Natural killer cell (primary cell): ENCODE data around the gene ZFP36L1. TPM values are rescaled to one million over a fixed set of nuclear protein-coding genes. Genes with fewer than 3 reads are reported as not detected.

Experiments used
- ATAC-seq, 3 donors: fragments of 150-1000 bp in 2 of 3; fragments of 200-7000 bp in 1 of 3; cut with Tn5 transposase; 1 replicate in 1 of 3; 2 replicates in 2 of 3; pipeline ENCODE4 v1.10.0; 2021; ENCODE audit warnings: mild to moderate bottlenecking in 2 of 3, moderate library complexity in 2 of 3
- DNase-seq, 2 donors: peaks; one replicate each; pipeline versions ENCODE4 v3.0.0 to v3.0.0-alpha.2; 2013 to 2021; ENCODE audit warnings: mixed read lengths in 1 of 2
- H3K27ac ChIP-seq: one replicate; pipeline ENCODE4 v1.5.1; 2013; ENCODE audit warnings: mild to moderate bottlenecking, low read length
- H3K27me3 ChIP-seq: one replicate; pipeline ENCODE4 v1.6.1; 2013; ENCODE audit warnings: low read length; ENCODE audit not compliant: control insufficient read depth, insufficient read depth
- H3K36me3 ChIP-seq: one replicate; pipeline ENCODE4 v1.6.1; 2013; ENCODE audit warnings: low read length; ENCODE audit not compliant: control insufficient read depth, insufficient read depth
- H3K4me1 ChIP-seq: one replicate; pipeline ENCODE4 v1.6.1; 2013; ENCODE audit warnings: low read length; ENCODE audit not compliant: control insufficient read depth, insufficient read depth
- H3K4me3 ChIP-seq: one replicate; pipeline ENCODE4 v1.5.1; 2013; ENCODE audit warnings: low read length
- H3K9me3 ChIP-seq: one replicate; pipeline ENCODE4 v1.6.1; 2013; ENCODE audit warnings: low read length; ENCODE audit not compliant: control insufficient read depth, insufficient read depth
- H3K27ac Mint-ChIP-seq, 2 donors: one replicate each; pipeline ENCODE4 v1.8.0; 2022; ENCODE audit warnings: mild to moderate bottlenecking in 2 of 2, mixed read lengths in 2 of 2, moderate library complexity in 1 of 2
- H3K27me3 Mint-ChIP-seq, 2 donors: one replicate each; pipeline ENCODE4 v1.8.0; 2022; ENCODE audit warnings: low read depth in 2 of 2, mixed read lengths in 2 of 2
- H3K36me3 Mint-ChIP-seq: one replicate; pipeline ENCODE4 v1.8.0; 2022; ENCODE audit warnings: mixed read lengths
- H3K4me1 Mint-ChIP-seq, 2 donors: one replicate each; pipeline ENCODE4 v1.8.0; 2022; ENCODE audit warnings: mixed read lengths in 2 of 2
- H3K4me3 Mint-ChIP-seq: one replicate; pipeline ENCODE4 v1.8.0; 2022; ENCODE audit warnings: mild to moderate bottlenecking, moderate library complexity, mixed read lengths
- H3K9me3 Mint-ChIP-seq, 2 donors: one replicate each; pipeline ENCODE4 v1.8.0; 2022; ENCODE audit warnings: mixed read lengths in 2 of 2
- CTCF ChIP-seq: fragments of 200-600 bp; IDR thresholded peaks from one replicate; pipeline ENCODE4 v1.8.0; 2022; ENCODE audit warnings: antibody characterized with exemption
- WGBS: methylation state at CpG from one replicate; pipeline ENCODE4 v1.1.7; 2013; ENCODE audit warnings: missing lambda C conversion rate; ENCODE audit not compliant: insufficient coverage; 5-methylcytosine and 5-hydroxymethylcytosine counted together
- intact Hi-C: fragments of 100-400 bp; cut with micrococcal nuclease; formaldehyde crosslinking; loops from one replicate; pipeline ENCODE4 v1.14.2; 2022
- total RNA-seq, 4 donors: library from RNA; stranded (reverse); fragments of 120-200 nt in 1 of 4; gene quantifications; one replicate each; pipeline versions ENCODE4 v1.2.3 to v1.2.4, GENCODE V29; 2013 to 2022

Gene ZFP36L1
- total RNA-seq, 3 donors from 2014 or later (not counting 1 experiment from before 2014, with no cell fraction given) = 143 to 167 (median 166) TPM

- 95% methylated on average over 4 of the region's 4 CpGs for WGBS
- H3K4me3 Mint-ChIP-seq = no peak overlapping the region
- H3K4me1 Mint-ChIP-seq = peaks cover 5 to 19% of the 10 kb centered on the region in 2 donors
- H3K9me3 Mint-ChIP-seq = no peaks in the 10 kb centered on the region
- H3K27me3 Mint-ChIP-seq = peaks cover 0 to 7% of the 10 kb centered on the region in 2 donors
- Histone ChIP-seq H3K27ac (no peak overlapping the region), H3K36me3 (no peaks in the 10 kb centered on the region), H3K9me3 (peaks cover 4% of the 10 kb centered on the region), H3K4me3 (no peak overlapping the region), H3K4me1 (peaks cover 24% of the 10 kb centered on the region), H3K27me3 (no peaks in the 10 kb centered on the region)
- H3K36me3 Mint-ChIP-seq = no peaks in the 10 kb centered on the region
- no peak overlapping the region for H3K27ac Mint-ChIP-seq
- no peak for TF ChIP-seq CTCF
- ATAC-seq (no peak), DNase-seq (no peak)
- intact Hi-C loops = no loop called here
These were observed 51.9 kb downstream of the ZFP36L1 start for GRCh38 chr14:68740788-68741476.

DNA sequence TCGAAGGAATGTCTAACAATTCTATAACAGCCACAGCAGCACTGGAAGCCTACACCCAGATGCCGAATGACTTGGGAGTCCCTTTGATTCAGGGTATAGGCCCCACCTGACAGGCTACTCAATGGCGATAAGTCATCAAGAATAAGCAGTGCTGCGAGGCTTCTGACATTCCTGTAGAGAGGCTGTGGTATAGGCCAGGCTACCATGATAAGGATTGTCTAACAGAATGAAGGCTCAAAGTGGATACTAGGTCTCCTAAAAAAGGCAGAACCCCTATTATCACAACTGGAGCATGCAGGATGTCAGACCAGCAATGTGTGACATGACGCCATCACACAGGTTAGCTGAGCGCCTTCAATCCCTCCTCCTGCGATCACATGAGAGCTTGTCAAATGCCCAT lies 53.2 kb downstream of the ZFP36L1 start:
- no peak overlapping the region for H3K27ac ChIP-seq
- no peak overlapping the region for H3K27ac Mint-ChIP-seq
- ATAC-seq = no peak

DNA sequence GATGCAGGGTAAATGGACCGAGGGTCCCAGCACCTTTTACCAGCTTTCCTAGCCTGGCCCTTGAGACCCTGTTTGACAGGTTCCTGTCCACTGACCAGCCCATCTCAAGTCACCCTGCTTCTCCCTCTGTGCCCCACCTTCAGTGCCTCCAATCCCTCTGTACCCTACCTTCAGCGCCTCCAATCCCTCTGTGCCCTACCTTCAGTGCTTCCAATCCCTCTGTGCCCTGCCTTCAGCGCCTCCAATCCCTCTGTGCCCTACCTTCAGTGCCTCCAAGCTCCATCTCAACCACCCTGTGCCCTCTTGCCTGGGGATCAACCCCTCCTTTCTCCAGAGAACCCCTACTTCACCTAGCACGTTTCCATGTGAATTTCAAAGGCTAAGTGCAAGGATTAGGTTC lies 54.3 kb downstream of the ZFP36L1 start:
- intact Hi-C loops = no loop called here
- no peak overlapping the region for H3K27ac ChIP-seq
- H3K4me1 Mint-ChIP-seq = peaks cover 23 to 38% of the 10 kb centered on the region in 2 donors
- H3K27me3 ChIP-seq = no peaks in the 10 kb centered on the region
- peaks cover 44% of the 10 kb centered on the region for H3K4me1 ChIP-seq
- H3K4me3 Mint-ChIP-seq = no peak overlapping the region
- no peaks in the 10 kb centered on the region for H3K27me3 Mint-ChIP-seq
- DNase-seq (no peak), ATAC-seq (no peak)
- H3K36me3 ChIP-seq = no peaks in the 10 kb centered on the region
- 78% methylated on average over 4 of the region's 4 CpGs for WGBS
- H3K9me3 ChIP-seq = peaks cover 4% of the 10 kb centered on the region
- no peaks in the 10 kb centered on the region for H3K36me3 Mint-ChIP-seq
- TF ChIP-seq CTCF = no peak
- no peaks in the 10 kb centered on the region for H3K9me3 Mint-ChIP-seq
- no peak overlapping the region for H3K4me3 ChIP-seq
- H3K27ac Mint-ChIP-seq = no peak overlapping the region

More for the DNA sequence above, 53.2 kb downstream of the ZFP36L1 start:
- no peaks in the 10 kb centered on the region for H3K36me3 Mint-ChIP-seq
- Histone ChIP-seq H3K36me3 (no peaks in the 10 kb centered on the region), H3K9me3 (peaks cover 4% of the 10 kb centered on the region), H3K4me1 (peaks cover 35% of the 10 kb centered on the region), H3K4me3 (no peak overlapping the region), H3K27me3 (no peaks in the 10 kb centered on the region)
- intact Hi-C loops = no loop called here
- H3K27me3 Mint-ChIP-seq = no peaks in the 10 kb centered on the region
- TF ChIP-seq CTCF = no peak
- no peak for DNase-seq
- WGBS = 97% methylated on average over 7 of the region's 7 CpGs
- H3K4me1 Mint-ChIP-seq = peaks cover 13 to 27% of the 10 kb centered on the region in 2 donors
- no peaks in the 10 kb centered on the region for H3K9me3 Mint-ChIP-seq
- H3K4me3 Mint-ChIP-seq = no peak overlapping the region

Other genes with a start within 250 kb of the ZFP36L1 start
- 10 to 100 TPM; 14.9 to 39.5 (median 19.6) TPM for gene ACTN1, start 186.2 kb upstream of the ZFP36L1 start, total RNA-seq